ENCODE measurements around the gene COL15A1.

The COL15A1 gene

GRCh38 chr9:99075246-99075912 is 131.7 kb downstream of the COL15A1 start:
- no peaks in the 10 kb centered on the region for H3K9me3 Mint-ChIP-seq
- H3K4me3 Mint-ChIP-seq = peak overlapping the region; percentile 3
- peaks cover 1% of the 10 kb centered on the region for H3K36me3 Mint-ChIP-seq (ENCODE audit: low read depth)
- H3K4me1 Mint-ChIP-seq (ENCODE audit: low read depth) = peaks cover 43% of the 10 kb centered on the region
- no peaks in the 10 kb centered on the region for H3K27me3 Mint-ChIP-seq (ENCODE audit: low read depth)
- DNase-seq (ENCODE audit: low spot score) = no peak
- peak overlapping the region; percentile 27 for H3K27ac Mint-ChIP-seq

DNA sequence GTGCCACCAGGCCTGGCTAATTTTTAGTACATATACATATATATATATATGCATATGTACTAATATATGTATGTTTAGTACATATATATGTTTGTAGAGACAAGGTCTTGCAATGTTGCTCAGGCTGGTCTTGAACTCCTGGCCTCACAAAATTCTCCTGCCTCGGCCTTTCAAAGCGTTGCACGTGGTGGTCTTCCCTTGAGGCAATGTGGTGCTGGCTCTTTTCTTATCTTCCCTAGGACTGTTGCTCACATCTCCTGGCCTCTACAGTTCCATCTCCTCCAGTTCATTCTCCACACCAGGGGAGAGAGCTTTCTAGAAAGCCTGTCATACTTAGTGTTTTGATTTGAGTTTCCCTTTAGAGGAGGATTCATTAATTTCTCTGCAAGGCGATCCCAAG is 132.3 kb downstream of the COL15A1 start:
- Mint-ChIP-seq H3K27ac (peak overlapping the region; percentile 89), H3K4me1 (ENCODE audit: low read depth) (peaks cover 39% of the 10 kb centered on the region), H3K4me3 (peak overlapping the region; percentile 37), H3K27me3 (ENCODE audit: low read depth) (peaks cover 5% of the 10 kb centered on the region), H3K9me3 (no peaks in the 10 kb centered on the region), H3K36me3 (ENCODE audit: low read depth) (peaks cover 1% of the 10 kb centered on the region)
- no peak for DNase-seq (ENCODE audit: low spot score)

DNA sequence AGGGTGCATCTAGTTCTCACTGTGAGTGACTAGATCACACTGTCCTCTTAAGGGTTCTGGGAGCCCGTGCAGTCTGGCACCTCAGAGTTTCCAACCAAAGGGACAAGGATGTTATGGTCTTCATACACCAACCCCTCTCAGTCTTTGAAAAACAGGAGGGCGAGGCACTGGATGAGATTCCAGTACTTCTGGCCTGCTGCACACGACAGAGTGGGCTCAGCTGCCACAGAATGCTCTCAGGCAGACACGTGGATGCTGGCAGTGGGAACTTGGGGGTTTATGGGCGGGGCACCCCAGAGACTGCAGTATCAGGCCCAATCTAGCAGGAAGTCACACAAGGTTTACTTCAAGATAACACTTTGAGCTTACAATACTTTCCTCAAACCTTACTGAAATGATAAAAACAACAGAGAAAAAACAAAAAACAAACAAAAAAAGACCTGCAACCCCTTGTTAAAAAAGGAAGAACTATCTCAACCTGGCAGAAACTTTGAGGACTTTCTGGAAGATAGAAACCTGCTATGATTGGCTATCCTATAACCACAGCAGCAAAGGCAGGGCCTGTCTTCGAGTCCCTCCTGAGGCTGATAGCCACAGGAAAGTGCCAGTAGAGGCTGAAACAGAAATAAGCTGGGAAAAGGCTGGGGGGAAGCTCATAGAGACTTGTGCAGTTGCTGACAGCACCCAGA is 132.9 kb downstream of the COL15A1 start:
- Mint-ChIP-seq H3K27ac (peak overlapping the region; percentile 89), H3K4me1 (ENCODE audit: low read depth) (peaks cover 37% of the 10 kb centered on the region), H3K36me3 (ENCODE audit: low read depth) (peaks cover 1% of the 10 kb centered on the region)

GRCh38 chr9:99078717-99079116 is 135.0 kb downstream of the COL15A1 start:
- Mint-ChIP-seq H3K27ac (no peak overlapping the region), H3K27me3 (ENCODE audit: low read depth) (peaks cover 19% of the 10 kb centered on the region), H3K4me3 (no peak overlapping the region), H3K4me1 (ENCODE audit: low read depth) (peaks cover 33% of the 10 kb centered on the region), H3K36me3 (ENCODE audit: low read depth) (peaks cover 1% of the 10 kb centered on the region), H3K9me3 (no peaks in the 10 kb centered on the region)
- no peak for DNase-seq (ENCODE audit: low spot score)

More for the DNA sequence above, 132.9 kb downstream of the COL15A1 start:
- Mint-ChIP-seq H3K9me3 (no peaks in the 10 kb centered on the region), H3K27me3 (ENCODE audit: low read depth) (peaks cover 5% of the 10 kb centered on the region), H3K4me3 (peak overlapping the region; percentile 55)
- DNase-seq (ENCODE audit: low spot score) = peak; percentile 39

DNA sequence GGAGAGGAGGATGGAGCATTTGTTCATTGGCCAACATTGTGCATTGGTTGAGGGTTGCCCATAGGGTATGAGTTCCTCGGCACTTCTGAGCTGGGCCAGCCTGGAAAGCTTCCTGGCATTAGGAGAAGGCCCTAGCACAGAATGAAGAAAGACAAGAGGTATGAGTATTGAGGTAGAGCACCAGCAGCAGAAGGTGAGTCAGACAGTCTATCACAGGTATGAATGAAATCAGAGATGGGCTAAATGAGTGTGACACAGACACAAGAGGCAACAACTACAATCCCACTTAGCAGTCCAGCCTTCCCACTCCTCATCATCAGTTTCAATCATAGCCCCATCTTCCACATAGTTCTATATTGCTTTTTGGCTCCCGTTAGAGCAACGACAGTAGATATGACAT is 135.8 kb downstream of the COL15A1 start:
- Mint-ChIP-seq H3K4me1 (ENCODE audit: low read depth) (peaks cover 33% of the 10 kb centered on the region), H3K27me3 (ENCODE audit: low read depth) (peaks cover 21% of the 10 kb centered on the region), H3K4me3 (no peak overlapping the region), H3K36me3 (ENCODE audit: low read depth) (peaks cover 1% of the 10 kb centered on the region), H3K27ac (no peak overlapping the region), H3K9me3 (no peaks in the 10 kb centered on the region)
- no peak for DNase-seq (ENCODE audit: low spot score)

DNA sequence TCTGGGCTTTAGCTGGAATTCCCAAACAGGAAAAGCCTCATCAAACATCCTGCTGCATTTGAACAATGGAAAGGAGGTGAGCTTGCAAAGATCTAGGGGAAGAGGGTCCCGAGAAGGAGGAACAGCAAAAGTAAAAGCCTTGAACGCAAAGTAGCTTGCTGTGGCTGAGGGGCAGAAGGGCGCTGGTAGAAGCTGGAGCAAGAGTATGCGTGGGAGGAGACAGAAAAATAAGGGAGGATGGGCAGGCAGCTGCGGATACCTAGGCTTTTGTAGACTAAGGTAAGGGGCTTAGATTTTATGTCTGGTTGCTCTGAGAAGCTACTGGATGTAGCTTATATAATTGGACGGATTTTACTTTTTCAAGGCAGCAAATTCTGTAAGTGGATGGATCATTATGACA is 139.3 kb downstream of the COL15A1 start:
- H3K36me3 Mint-ChIP-seq (ENCODE audit: low read depth) = no peaks in the 10 kb centered on the region
- no peak overlapping the region for H3K4me3 Mint-ChIP-seq
- no peak for DNase-seq (ENCODE audit: low spot score)
- no peak overlapping the region for H3K27ac Mint-ChIP-seq
- peaks cover 12% of the 10 kb centered on the region for H3K4me1 Mint-ChIP-seq (ENCODE audit: low read depth)
- H3K27me3 Mint-ChIP-seq (ENCODE audit: low read depth) = peaks cover 23% of the 10 kb centered on the region
- H3K9me3 Mint-ChIP-seq = no peaks in the 10 kb centered on the region

GRCh38 chr9:99085949-99086948 is 142.5 kb downstream of the COL15A1 start:
- peaks cover 7% of the 10 kb centered on the region for H3K36me3 Mint-ChIP-seq (ENCODE audit: low read depth)
- peaks cover 20% of the 10 kb centered on the region for H3K27me3 Mint-ChIP-seq (ENCODE audit: low read depth)
- H3K27ac Mint-ChIP-seq = no peak overlapping the region
- DNase-seq (ENCODE audit: low spot score) = no peak
- no peak overlapping the region for H3K4me3 Mint-ChIP-seq
- H3K4me1 Mint-ChIP-seq (ENCODE audit: low read depth) = peaks cover 16% of the 10 kb centered on the region
- peaks cover 14% of the 10 kb centered on the region for H3K9me3 Mint-ChIP-seq

DNA sequence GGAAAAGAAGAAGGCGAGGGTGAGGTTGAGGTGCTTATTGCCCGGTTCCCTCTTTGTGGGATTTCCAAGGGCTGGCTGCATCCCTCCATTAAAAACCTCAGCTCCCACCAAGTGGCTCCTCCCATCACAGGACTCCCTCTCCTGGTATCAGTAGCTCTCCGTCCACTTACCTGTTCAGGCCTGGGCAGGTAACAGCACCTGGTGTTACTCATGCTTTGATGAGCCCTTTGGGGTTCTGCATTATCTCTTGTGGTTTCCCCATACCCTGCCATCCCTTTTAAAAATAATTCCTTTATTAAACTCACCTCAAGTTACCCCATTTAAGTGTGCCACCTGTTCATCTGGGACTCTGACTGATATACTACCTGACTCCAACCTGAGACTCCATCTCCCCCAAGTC is 143.8 kb downstream of the COL15A1 start:
- H3K9me3 Mint-ChIP-seq = peaks cover 16% of the 10 kb centered on the region

DNA sequence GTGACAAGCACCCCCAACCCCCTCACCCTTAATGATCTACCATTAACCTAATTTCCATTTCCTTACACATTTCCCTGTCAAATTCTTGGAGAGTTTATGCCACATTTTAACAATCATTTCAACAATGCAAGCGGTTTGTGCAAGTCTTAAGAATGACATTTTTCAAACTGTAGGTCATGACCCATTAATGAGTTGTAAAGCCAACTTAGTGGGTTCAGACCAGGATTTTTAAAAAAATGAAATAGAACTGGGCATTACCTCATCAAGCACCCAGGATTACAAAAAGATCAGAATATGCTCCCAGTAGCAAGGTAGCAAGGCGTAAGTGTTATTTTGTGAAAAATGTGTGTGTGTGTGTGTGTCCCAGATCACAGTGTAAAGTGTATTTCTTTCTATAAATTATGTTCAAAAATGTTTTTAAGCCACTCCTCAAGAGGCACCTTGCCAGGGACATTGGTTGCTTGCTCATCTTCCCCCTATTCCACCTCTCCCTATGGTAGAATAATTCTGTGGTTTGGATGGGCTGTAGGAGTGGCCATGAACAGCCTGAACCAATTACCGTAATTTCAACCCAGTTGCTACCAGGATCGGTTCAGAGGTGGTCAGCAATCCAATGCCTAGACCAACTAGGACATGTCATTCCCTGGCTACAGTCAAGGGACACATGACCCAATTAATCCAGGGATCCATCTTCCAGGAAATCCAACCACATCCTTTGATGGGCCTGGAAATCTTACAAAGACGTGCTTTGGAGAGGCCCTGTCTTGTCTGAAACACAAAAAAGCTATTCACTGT is 146.8 kb downstream of the COL15A1 start:
- no peak for DNase-seq (ENCODE audit: low spot score)
- peaks cover 42% of the 10 kb centered on the region for H3K4me1 Mint-ChIP-seq (ENCODE audit: low read depth)
- H3K9me3 Mint-ChIP-seq = peaks cover 20% of the 10 kb centered on the region
- peaks cover 17% of the 10 kb centered on the region for H3K36me3 Mint-ChIP-seq (ENCODE audit: low read depth)
- no peak overlapping the region for H3K4me3 Mint-ChIP-seq
- no peak overlapping the region for H3K27ac Mint-ChIP-seq
- H3K27me3 Mint-ChIP-seq (ENCODE audit: low read depth) = peaks cover 4% of the 10 kb centered on the region

More for the DNA sequence above, 143.8 kb downstream of the COL15A1 start:
- Mint-ChIP-seq H3K4me3 (no peak overlapping the region), H3K27me3 (ENCODE audit: low read depth) (peaks cover 18% of the 10 kb centered on the region), H3K27ac (no peak overlapping the region), H3K4me1 (ENCODE audit: low read depth) (peaks cover 24% of the 10 kb centered on the region), H3K36me3 (ENCODE audit: low read depth) (peaks cover 10% of the 10 kb centered on the region)
- DNase-seq (ENCODE audit: low spot score) = no peak

DNA sequence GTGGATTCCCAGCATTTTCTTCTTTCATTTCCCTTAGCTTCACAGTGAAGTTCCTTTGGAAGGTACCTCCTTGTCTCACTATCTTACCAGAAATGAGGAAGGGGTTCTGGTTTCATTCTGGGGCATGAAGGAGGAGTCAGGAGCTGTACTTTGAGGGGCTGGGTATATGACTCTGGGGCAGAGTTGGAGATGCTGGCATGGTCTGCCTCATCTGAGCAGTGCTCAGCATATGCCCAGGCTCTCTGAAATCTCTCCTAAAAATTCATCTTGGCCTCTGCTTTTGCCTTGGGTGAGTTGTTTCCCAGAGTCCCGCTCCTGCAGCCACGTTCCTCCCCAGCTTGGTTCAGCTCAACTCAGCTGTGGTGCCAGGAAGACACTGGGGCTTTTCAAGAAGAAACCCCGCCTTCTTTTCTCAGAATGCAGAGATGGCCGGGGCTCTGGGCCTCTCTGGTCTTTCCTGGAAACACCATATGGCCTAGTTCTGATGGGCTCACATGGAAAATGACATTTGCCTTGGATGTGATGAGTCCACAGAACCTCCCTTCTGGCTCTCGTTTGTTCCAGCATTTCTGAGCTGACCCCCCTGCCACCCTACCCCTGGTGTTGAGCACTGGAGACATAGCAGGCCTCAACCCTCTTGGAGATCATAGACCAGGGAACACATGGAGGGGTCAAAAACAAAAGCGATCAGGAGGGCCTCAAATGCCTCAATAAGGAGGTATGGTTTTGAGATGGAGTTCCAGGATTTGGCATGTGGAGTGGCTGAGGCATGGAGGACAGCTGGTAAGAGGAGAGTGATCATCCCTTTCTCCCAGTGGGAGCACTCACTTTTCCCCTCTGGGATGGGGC is 149.2 kb downstream of the COL15A1 start:
- DNase-seq (ENCODE audit: low spot score) = peak; percentile 55
- Mint-ChIP-seq H3K36me3 (ENCODE audit: low read depth) (peaks cover 17% of the 10 kb centered on the region), H3K4me1 (ENCODE audit: low read depth) (peaks cover 54% of the 10 kb centered on the region), H3K9me3 (peaks cover 23% of the 10 kb centered on the region), H3K27me3 (ENCODE audit: low read depth) (peaks cover 10% of the 10 kb centered on the region), H3K27ac (peak overlapping the region; percentile 88), H3K4me3 (peak overlapping the region; percentile 67)

DNA sequence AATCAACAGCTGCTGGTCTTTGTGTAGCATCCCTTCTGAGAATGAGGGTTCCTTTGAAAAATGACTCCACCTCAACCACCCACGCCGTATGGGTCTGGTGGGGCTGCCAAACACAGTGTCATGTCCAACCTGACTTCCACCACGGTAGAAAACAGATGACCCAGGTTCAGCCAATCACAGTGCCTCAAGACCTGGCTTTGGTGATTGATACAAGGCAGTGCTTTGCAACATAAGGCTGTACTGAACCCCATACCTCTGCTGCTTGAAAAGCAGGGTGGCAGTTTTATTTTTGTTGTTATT is 149.7 kb downstream of the COL15A1 start:
- Mint-ChIP-seq H3K36me3 (ENCODE audit: low read depth) (peaks cover 17% of the 10 kb centered on the region), H3K27me3 (ENCODE audit: low read depth) (peaks cover 6% of the 10 kb centered on the region), H3K27ac (peak overlapping the region; percentile 88), H3K9me3 (peaks cover 26% of the 10 kb centered on the region), H3K4me3 (no peak overlapping the region), H3K4me1 (ENCODE audit: low read depth) (peaks cover 57% of the 10 kb centered on the region)
- DNase-seq (ENCODE audit: low spot score) = peak; percentile 23

GRCh38 chr9:99095565-99095964 is 151.9 kb downstream of the COL15A1 start:
- no peak for DNase-seq (ENCODE audit: low spot score)
- Mint-ChIP-seq H3K27me3 (ENCODE audit: low read depth) (peaks cover 8% of the 10 kb centered on the region), H3K36me3 (ENCODE audit: low read depth) (peaks cover 20% of the 10 kb centered on the region), H3K9me3 (peaks cover 27% of the 10 kb centered on the region), H3K27ac (no peak overlapping the region), H3K4me1 (ENCODE audit: low read depth) (peaks cover 61% of the 10 kb centered on the region), H3K4me3 (no peak overlapping the region)
